Kidney epithelial cell (primary cell): ENCODE data around the gene PRIMA1. TPM values are rescaled to one million over a fixed set of nuclear protein-coding genes. Genes with fewer than 3 reads are reported as not detected.

Experiments used
- DNase-seq: peaks from one replicate; pipeline ENCODE4 v3.0.0-alpha.2; 2010; ENCODE audit warnings: low read depth
- H3K27me3 ChIP-seq: 2 replicates; pipeline ENCODE4 v1.6.0; 2011; ENCODE audit warnings: low read length; ENCODE audit not compliant: control insufficient read depth, insufficient read depth
- H3K36me3 ChIP-seq: 2 replicates; pipeline ENCODE4 v1.5.1; 2011; ENCODE audit warnings: low read length; ENCODE audit not compliant: control insufficient read depth, insufficient read depth
- H3K4me3 ChIP-seq: 2 replicates; pipeline ENCODE4 v1.5.1; 2011; ENCODE audit warnings: low read depth, mild to moderate bottlenecking, control low read depth, low read length
- CTCF ChIP-seq: IDR thresholded peaks from 2 replicates; pipeline ENCODE4 v1.5.1; 2011; ENCODE audit warnings: mild to moderate bottlenecking, moderate library complexity, low read length, control low read depth, inconsistent platforms; ENCODE audit not compliant: insufficient read depth, poor library complexity, severe bottlenecking
- total RNA-seq: library from RNA; depleted of rRNA; stranded (reverse); fragments of >200 nt; gene quantifications from 2 replicates; pipeline ENCODE4 v1.2.3, GENCODE V29; 2015

Gene PRIMA1
- total RNA-seq, 1 donor from 2014 or later, result not detected

GRCh38 chr14:93727039-93727740, 61.1 kb downstream of the PRIMA1 start:
- Histone ChIP-seq H3K36me3 (no peaks in the 10 kb centered on the region), H3K27me3 (no peaks in the 10 kb centered on the region), H3K4me3 (no peak overlapping the region)
- DNase-seq, result no peak
- TF ChIP-seq CTCF, result no peak

GRCh38 chr14:93725993-93726392, 62.3 kb downstream of the PRIMA1 start:
- TF ChIP-seq CTCF, result no peak
- DNase-seq, result no peak
- Histone ChIP-seq H3K4me3 (no peak overlapping the region), H3K27me3 (no peaks in the 10 kb centered on the region), H3K36me3 (no peaks in the 10 kb centered on the region)

GRCh38 chr14:93725002-93725582, 63.2 kb downstream of the PRIMA1 start:
- no peak for DNase-seq
- Histone ChIP-seq H3K27me3 (no peaks in the 10 kb centered on the region), H3K36me3 (no peaks in the 10 kb centered on the region), H3K4me3 (no peak overlapping the region)
- TF ChIP-seq CTCF, result no peak

- DNase-seq, result no peak
- Histone ChIP-seq H3K4me3 (no peak overlapping the region), H3K36me3 (no peaks in the 10 kb centered on the region), H3K27me3 (no peaks in the 10 kb centered on the region)
- TF ChIP-seq CTCF, result no peak
Observed at GRCh38 chr14:93723001-93723400, 65.3 kb downstream of the PRIMA1 start.

- TF ChIP-seq CTCF, result no peak
- Histone ChIP-seq H3K4me3 (no peak overlapping the region), H3K36me3 (no peaks in the 10 kb centered on the region), H3K27me3 (no peaks in the 10 kb centered on the region)
- DNase-seq, result no peak
Observed at GRCh38 chr14:93720981-93721483, 67.3 kb downstream of the PRIMA1 start.
